HCT116 (cell line): ENCODE data around the gene YBEY. TPM values are rescaled to one million over a fixed set of nuclear protein-coding genes. Genes with fewer than 3 reads are reported as not detected.

ENCODE experiments used
- ATAC-seq: fragments of 200-7000 bp; cut with Tn5 transposase; 2 replicates; pipeline ENCODE4 v1.9.1; 2020; ENCODE audit warnings: mild to moderate bottlenecking, moderate library complexity
- BruUV-seq: library from RNA; stranded (reverse); fragments of 400-500 nt; replicated peaks from 2 replicates; lab custom pipeline; 2021; lab: Mats Ljungman, UMichigan
- CTCF ChIA-PET: fragments of 300-600 bp; sonication (Branson Sonifier 250); formaldehyde crosslinking; loops from one replicate; lab custom pipeline; 2021; ENCODE audit warnings: antibody characterized with exemption; lab: Charles Lee
- POLR2A ChIA-PET: fragments of 300-600, 350-600 bp; sonication (Branson Sonifier 250); formaldehyde crosslinking; loops from one replicate; lab custom pipeline; 2021; ENCODE audit warnings: antibody characterized with exemption; lab: Charles Lee
- RAD21 ChIA-PET, 2 experiments: fragments of 300-600 bp; sonication (Branson Sonifier 250); formaldehyde crosslinking; loops; one replicate each; lab custom pipeline; 2023; ENCODE audit warnings: low total read pairs in 2 of 2; ENCODE audit not compliant: uncharacterized antibody in 2 of 2, unreplicated experiment in 2 of 2, low non-redundant PET in 1 of 2; lab: Charles Lee
- DNase-seq: peaks from one replicate; pipeline ENCODE4 v3.0.0-alpha.2; 2010; ENCODE audit warnings: low read depth, low spot score
- H2AFZ ChIP-seq: fragments of 200-600 bp; shearing (Covaris generic), sonication (generic); 2 replicates; pipeline ENCODE4 v1.6.1; 2017; ENCODE audit warnings: low read depth, mixed run types, mixed read lengths, antibody characterized with exemption, low read length; ENCODE audit not compliant: poor library complexity, severe bottlenecking
- H3K27ac ChIP-seq: 2 replicates; pipeline ENCODE4 v1.5.1; 2012; ENCODE audit warnings: low read depth, low read length
- H3K27me3 ChIP-seq: fragments of 200-600 bp; sonication (generic); 2 replicates; pipeline ENCODE4 v1.6.1; 2016; ENCODE audit warnings: mixed run types, low read length, mixed read lengths; ENCODE audit not compliant: insufficient read depth
- H3K36me3 ChIP-seq, 2 experiments: fragments of 200-500 bp in 1 of 2; fragments of 200-600 bp in 1 of 2; sonication (Bioruptor generic) in 1 of 2; sonication (generic) in 1 of 2; 2 replicates each; pipeline versions ENCODE4 v1.5.1 to v1.6.1; 2014 to 2016; ENCODE audit warnings: low read length in 2 of 2, inconsistent platforms in 1 of 2, mixed read lengths in 1 of 2, mixed run types in 1 of 2; ENCODE audit not compliant: insufficient read depth in 2 of 2, control insufficient read depth in 1 of 2
- H3K4me1 ChIP-seq, 2 experiments: fragments of 200-600 bp in 1 of 2; sonication (generic) in 1 of 2; 2 replicates each; pipeline versions ENCODE4 v1.5.1 to v1.6.1; 2012 to 2017; ENCODE audit warnings: low read length in 2 of 2, inconsistent platforms in 1 of 2, mild to moderate bottlenecking in 1 of 2, mixed read lengths in 1 of 2, mixed run types in 1 of 2, moderate library complexity in 1 of 2; ENCODE audit not compliant: insufficient read depth in 2 of 2, control insufficient read depth in 1 of 2
- H3K4me2 ChIP-seq: fragments of 200-600 bp; sonication (generic); 2 replicates; pipeline ENCODE4 v1.6.1; 2017; ENCODE audit warnings: mixed run types, low read length, mixed read lengths
- H3K4me3 ChIP-seq, 2 experiments: fragments of 200-600 bp in 1 of 2; sonication (generic) in 1 of 2; replicated peaks in 1 of 2; 2 replicates each; pipeline ENCODE4 v1.5.1; 2011 to 2016; ENCODE audit warnings: low read length in 2 of 2, control low read depth in 1 of 2, low read depth in 1 of 2, mild to moderate bottlenecking in 1 of 2, mixed read lengths in 1 of 2, mixed run types in 1 of 2
- H3K79me2 ChIP-seq: fragments of 200-600 bp; sonication (generic); 2 replicates; pipeline ENCODE4 v1.6.1; 2017; ENCODE audit warnings: mild to moderate bottlenecking, mixed run types, low read length, moderate library complexity, mixed read lengths; ENCODE audit not compliant: insufficient read depth
- H3K9ac ChIP-seq: fragments of 200-600 bp; sonication (generic); 2 replicates; pipeline ENCODE4 v1.6.1; 2016; ENCODE audit warnings: low read length, mixed read lengths
- H3K9me2 ChIP-seq: fragments of 200-600 bp; sonication (generic), shearing (Covaris generic); 2 replicates; pipeline ENCODE4 v1.6.1; 2017; ENCODE audit warnings: mixed run types, mild to moderate bottlenecking, moderate library complexity; ENCODE audit not compliant: insufficient read depth
- H3K9me3 ChIP-seq, 2 experiments: fragments of 200-500 bp in 1 of 2; fragments of 200-600 bp in 1 of 2; sonication (Bioruptor generic) in 1 of 2; sonication (generic) in 1 of 2; 2 replicates each; pipeline ENCODE4 v1.6.1; 2014 to 2017; ENCODE audit warnings: low read length in 2 of 2, mixed read lengths in 2 of 2, inconsistent platforms in 1 of 2, low read depth in 1 of 2, mild to moderate bottlenecking in 1 of 2, mixed run types in 1 of 2, moderate library complexity in 1 of 2; ENCODE audit not compliant: control insufficient read depth in 1 of 2, insufficient read depth in 1 of 2
- H4K20me1 ChIP-seq: fragments of 200-600 bp; sonication (generic), shearing (Covaris generic); 2 replicates; pipeline ENCODE4 v1.6.1; 2017; ENCODE audit warnings: mixed run types, mild to moderate bottlenecking, moderate library complexity; ENCODE audit not compliant: insufficient read depth
- ELF1 ChIP-seq: IDR thresholded peaks from 2 replicates; pipeline ENCODE4 v1.6.1; 2012; ENCODE audit warnings: low read depth, borderline replicate concordance
- EZH2 ChIP-seq: fragments of 200-600 bp; sonication (generic); IDR thresholded peaks from 2 replicates; pipeline ENCODE4 v1.6.1; 2017; ENCODE audit warnings: antibody characterized with exemption, mixed run types
- MAX ChIP-seq: IDR thresholded peaks from 2 replicates; pipeline ENCODE4 v1.6.1; 2012
- POLR2A ChIP-seq: IDR thresholded peaks from 2 replicates; pipeline ENCODE4 v1.7.0; 2011; ENCODE audit warnings: borderline replicate concordance; ENCODE audit not compliant: insufficient read depth, insufficient read length; ENCODE audit errors: extremely low read depth
- POLR2AphosphoS5 ChIP-seq: IDR thresholded peaks from 2 replicates; pipeline ENCODE4 v1.6.1; 2011; ENCODE audit warnings: mild to moderate bottlenecking, low read depth, low read length, moderate library complexity
- SIN3A ChIP-seq: IDR thresholded peaks from 2 replicates; pipeline ENCODE4 v1.6.1; 2012; ENCODE audit warnings: low read depth
- TCF7L2 ChIP-seq: IDR thresholded peaks from 2 replicates; pipeline ENCODE4 v1.7.0; 2011; ENCODE audit warnings: borderline replicate concordance, inconsistent platforms; ENCODE audit not compliant: insufficient read depth, insufficient read length; ENCODE audit errors: extremely low read depth
- YY1 ChIP-seq: IDR thresholded peaks from 2 replicates; pipeline ENCODE4 v1.6.1; 2011; ENCODE audit warnings: low read length, low read depth, moderate library complexity, mild to moderate bottlenecking; ENCODE audit not compliant: insufficient replicate concordance; ENCODE audit errors: extremely low read depth
- ZNF274 ChIP-seq: fragments of 200-500 bp; sonication (Bioruptor generic); IDR thresholded peaks from 2 replicates; pipeline ENCODE4 v1.6.1; 2014; ENCODE audit warnings: mild to moderate bottlenecking, low read depth, low read length, inconsistent platforms
- intact Hi-C: fragments of 100-400 bp; cut with micrococcal nuclease; formaldehyde crosslinking; loops from 2 replicates; pipeline ENCODE4 v1.10.0; 2022
- total RNA-seq: library from RNA; stranded (reverse); gene quantifications from one replicate; pipeline ENCODE4 v1.2.1, GENCODE V29; 2021; ENCODE audit not compliant: unreplicated experiment
- TF ChIP-seq, protein P1 (sequence below): IDR thresholded peaks from 2 replicates; pipeline ENCODE4 v1.6.1; 2011; ENCODE audit warnings: mild to moderate bottlenecking, low read length, moderate library complexity; ENCODE audit not compliant: insufficient replicate concordance; ENCODE audit errors: extremely low read depth

The YBEY gene
- total RNA-seq, 1 experiment from 2014 or later: 31.5 TPM

- Histone ChIP-seq H3K4me3 (no peak overlapping the region), H3K79me2 (no peaks in the 10 kb centered on the region), H4K20me1 (no peaks in the 10 kb centered on the region), H3K36me3 (no peaks in the 10 kb centered on the region), H3K27ac (no peak overlapping the region), H2AFZ (no peak overlapping the region), H3K27me3 (no peaks in the 10 kb centered on the region), H3K9ac (no peak overlapping the region), H3K4me1 (peaks cover 1 to 2% of the 10 kb centered on the region in 2 experiments; a peak in 1 of 4 replicates), H3K9me2 (no peaks in the 10 kb centered on the region), H3K9me3 (no peaks in the 10 kb centered on the region), H3K4me2 (no peak overlapping the region)
- intact Hi-C loops: no loop called here
- ChIA-PET CTCF (no interaction called here), POLR2A (no interaction called here), RAD21 (no interaction called here)
- TF ChIP-seq, protein P1, sequence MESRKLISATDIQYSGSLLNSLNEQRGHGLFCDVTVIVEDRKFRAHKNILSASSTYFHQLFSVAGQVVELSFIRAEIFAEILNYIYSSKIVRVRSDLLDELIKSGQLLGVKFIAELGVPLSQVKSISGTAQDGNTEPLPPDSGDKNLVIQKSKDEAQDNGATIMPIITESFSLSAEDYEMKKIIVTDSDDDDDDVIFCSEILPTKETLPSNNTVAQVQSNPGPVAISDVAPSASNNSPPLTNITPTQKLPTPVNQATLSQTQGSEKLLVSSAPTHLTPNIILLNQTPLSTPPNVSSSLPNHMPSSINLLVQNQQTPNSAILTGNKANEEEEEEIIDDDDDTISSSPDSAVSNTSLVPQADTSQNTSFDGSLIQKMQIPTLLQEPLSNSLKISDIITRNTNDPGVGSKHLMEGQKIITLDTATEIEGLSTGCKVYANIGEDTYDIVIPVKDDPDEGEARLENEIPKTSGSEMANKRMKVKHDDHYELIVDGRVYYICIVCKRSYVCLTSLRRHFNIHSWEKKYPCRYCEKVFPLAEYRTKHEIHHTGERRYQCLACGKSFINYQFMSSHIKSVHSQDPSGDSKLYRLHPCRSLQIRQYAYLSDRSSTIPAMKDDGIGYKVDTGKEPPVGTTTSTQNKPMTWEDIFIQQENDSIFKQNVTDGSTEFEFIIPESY: no peak
- TF ChIP-seq MAX (no peak), SIN3A (no peak), POLR2A (no peak), YY1 (no peak), ELF1 (no peak), ZNF274 (no peak), TCF7L2 (no peak), POLR2AphosphoS5 (no peak), EZH2 (no peak)
- no TSS peak for BruUV-seq
- no peak for DNase-seq
- ATAC-seq: no peak
These were observed 26.8 kb downstream of the YBEY start for GRCh38 chr21:46312949-46313348.
